AG10803 (cell line): ENCODE data around the gene MRC2.

Experiments used
- DNase-seq: peaks from one replicate; pipeline ENCODE4 v3.0.0; 2010; ENCODE audit warnings: low read depth
- H3K4me3 ChIP-seq: 2 replicates; pipeline ENCODE4 v1.5.1; 2011; ENCODE audit warnings: mild to moderate bottlenecking, low read length, control low read depth
- TF ChIP-seq, protein P1 (sequence below): conservative IDR thresholded peaks from 2 replicates; pipeline ENCODE4 v1.5.1; 2011; ENCODE audit warnings: mild to moderate bottlenecking, low read length, control low read depth, inconsistent platforms

Gene MRC2

GRCh38 chr17:62657690-62658089 lies 30.2 kb downstream of the MRC2 start:
- no peak overlapping the region for H3K4me3 ChIP-seq
- TF ChIP-seq, protein P1, sequence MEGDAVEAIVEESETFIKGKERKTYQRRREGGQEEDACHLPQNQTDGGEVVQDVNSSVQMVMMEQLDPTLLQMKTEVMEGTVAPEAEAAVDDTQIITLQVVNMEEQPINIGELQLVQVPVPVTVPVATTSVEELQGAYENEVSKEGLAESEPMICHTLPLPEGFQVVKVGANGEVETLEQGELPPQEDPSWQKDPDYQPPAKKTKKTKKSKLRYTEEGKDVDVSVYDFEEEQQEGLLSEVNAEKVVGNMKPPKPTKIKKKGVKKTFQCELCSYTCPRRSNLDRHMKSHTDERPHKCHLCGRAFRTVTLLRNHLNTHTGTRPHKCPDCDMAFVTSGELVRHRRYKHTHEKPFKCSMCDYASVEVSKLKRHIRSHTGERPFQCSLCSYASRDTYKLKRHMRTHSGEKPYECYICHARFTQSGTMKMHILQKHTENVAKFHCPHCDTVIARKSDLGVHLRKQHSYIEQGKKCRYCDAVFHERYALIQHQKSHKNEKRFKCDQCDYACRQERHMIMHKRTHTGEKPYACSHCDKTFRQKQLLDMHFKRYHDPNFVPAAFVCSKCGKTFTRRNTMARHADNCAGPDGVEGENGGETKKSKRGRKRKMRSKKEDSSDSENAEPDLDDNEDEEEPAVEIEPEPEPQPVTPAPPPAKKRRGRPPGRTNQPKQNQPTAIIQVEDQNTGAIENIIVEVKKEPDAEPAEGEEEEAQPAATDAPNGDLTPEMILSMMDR: no peak
- DNase-seq: no peak

DNA sequence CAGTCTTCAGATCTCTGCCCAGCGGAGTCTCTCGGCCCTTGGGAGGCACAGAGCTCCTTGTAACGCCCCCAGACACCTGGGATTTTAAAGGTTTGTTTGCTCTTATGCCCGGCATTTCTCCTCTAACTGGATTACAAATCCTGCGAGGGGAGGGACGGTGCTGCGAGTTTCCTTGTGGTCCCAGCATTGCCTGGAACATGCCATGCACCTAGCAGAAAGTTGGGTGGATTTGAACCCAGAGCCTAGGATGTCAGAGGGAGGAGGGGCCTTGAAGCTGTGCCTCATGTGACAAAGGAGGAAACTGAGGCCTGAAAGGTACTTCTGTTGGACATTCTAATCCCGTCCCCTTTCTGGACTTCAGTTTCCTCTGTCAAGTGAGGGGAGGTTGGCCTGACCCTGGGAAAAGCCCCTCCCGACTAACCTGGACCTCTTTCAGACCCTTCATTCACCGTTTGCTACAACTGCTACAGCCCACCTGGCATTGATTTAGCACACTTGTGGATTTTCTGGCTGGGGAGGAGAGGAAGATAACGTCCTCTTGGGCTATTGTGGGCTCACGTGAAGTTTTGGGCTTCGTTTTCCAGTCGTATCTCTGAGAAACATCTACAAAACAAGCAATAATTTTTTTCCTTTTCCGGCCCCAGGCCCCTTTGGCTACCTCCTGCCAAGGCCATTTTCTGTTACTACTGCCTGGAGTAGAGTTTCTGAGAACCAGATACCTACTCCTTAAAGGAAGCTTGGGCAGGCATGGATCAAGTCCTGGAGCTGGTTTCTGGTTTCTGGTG lies 30.9 kb downstream of the MRC2 start:
- no peak overlapping the region for H3K4me3 ChIP-seq
- TF ChIP-seq, protein P1: no peak
- DNase-seq: no peak

DNA sequence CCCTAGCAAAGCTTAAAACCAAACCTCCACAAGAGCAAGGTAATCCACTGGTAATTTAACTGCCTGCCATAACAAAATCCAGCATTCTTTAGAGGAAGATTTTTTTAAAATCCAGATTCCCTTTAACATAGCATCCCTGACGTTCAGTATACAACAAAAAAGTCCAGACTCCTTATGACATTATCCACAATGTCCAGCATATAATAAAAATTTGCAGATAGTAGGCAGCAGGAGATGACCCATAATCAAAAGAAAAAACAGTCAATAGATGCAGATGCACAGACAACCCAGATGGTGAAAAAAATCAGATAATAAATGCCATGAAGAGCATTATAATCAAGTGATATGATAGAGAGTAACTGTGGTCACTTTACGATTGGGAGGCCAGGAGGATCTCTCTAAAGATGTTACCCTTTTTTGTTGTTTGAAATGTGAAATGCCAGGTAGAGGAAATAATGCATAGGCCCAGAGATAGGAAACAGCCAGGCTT lies 33.2 kb downstream of the MRC2 start:
- H3K4me3 ChIP-seq: no peak overlapping the region
- TF ChIP-seq, protein P1: no peak
- no peak for DNase-seq

DNA sequence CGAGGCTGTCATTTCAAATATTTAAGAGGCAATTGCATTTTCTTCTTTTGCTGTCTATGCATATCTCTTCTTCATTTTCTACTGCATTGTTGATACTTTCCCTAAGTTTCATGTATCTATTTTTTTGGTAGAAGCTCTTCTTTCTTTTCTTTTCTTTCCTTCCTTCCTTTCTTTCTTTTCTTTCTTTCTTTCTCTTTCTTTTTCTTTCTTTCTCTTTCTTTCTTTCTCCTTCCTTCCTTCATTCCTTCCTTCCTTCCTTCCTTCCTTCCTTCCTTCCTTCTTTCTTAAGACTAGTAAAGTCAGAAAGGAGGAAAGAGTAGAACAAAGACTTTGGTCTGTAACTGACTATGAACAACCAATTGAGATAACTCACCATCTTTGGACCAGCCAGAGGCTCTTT lies 33.9 kb downstream of the MRC2 start:
- no peak for DNase-seq
- H3K4me3 ChIP-seq: no peak overlapping the region
- TF ChIP-seq, protein P1: no peak

- TF ChIP-seq, protein P1: no peak
- DNase-seq: no peak
- no peak overlapping the region for H3K4me3 ChIP-seq
Observed at GRCh38 chr17:62662855-62663254, 35.4 kb downstream of the MRC2 start.

- no peak overlapping the region for H3K4me3 ChIP-seq
- TF ChIP-seq, protein P1: no peak
- DNase-seq: no peak
Observed at GRCh38 chr17:62663304-62663703, 35.8 kb downstream of the MRC2 start.

- no peak for DNase-seq
- TF ChIP-seq, protein P1: no peak
Observed at GRCh38 chr17:62664336-62665120, 37.1 kb downstream of the MRC2 start.

More at GRCh38 chr17:62664336-62665120, 37.1 kb downstream of the MRC2 start:
- no peak overlapping the region for H3K4me3 ChIP-seq
